ENCODE measurements around the gene OR1S1. TPM values are rescaled to one million over a fixed set of nuclear protein-coding genes. Genes with fewer than 3 reads are reported as not detected.

OR1S1 gene
- total RNA-seq, 1 experiment from 2014 or later: not detected

GRCh38 chr11:58192229-58192628 lies 20.3 kb upstream of the OR1S1 start:
- H3K36me3 Mint-ChIP-seq (ENCODE audit: insufficient read depth, unreplicated experiment): peaks cover 6% of the 10 kb centered on the region
- ChIA-PET POLR2A (interaction anchor here (0.5 kb wide), 1 partner anchor 395 kb away, joined by 5 read pairs; no protein-coding TSS in a partner anchor), CTCF (interaction anchor here (0.6 kb wide), 1 partner anchor 94 kb away, joined by 4 read pairs; no protein-coding TSS in a partner anchor)

GRCh38 chr11:58193391-58193790 lies 19.1 kb upstream of the OR1S1 start:
- intact Hi-C loops (cut with micrococcal nuclease; ENCODE audit: unreplicated experiment): loop anchor here (1.0 to 2.0 kb wide), 2 partner anchors 61 to 93 kb away; no protein-coding TSS in a partner anchor
- Mint-ChIP-seq H3K27me3 (ENCODE audit: insufficient read depth, unreplicated experiment) (no peaks in the 10 kb centered on the region), H3K4me3 (ENCODE audit: unreplicated experiment) (no peak overlapping the region), H3K27ac (ENCODE audit: unreplicated experiment) (peak overlapping the region; percentile 27), H3K36me3 (ENCODE audit: insufficient read depth, unreplicated experiment) (peaks cover 6% of the 10 kb centered on the region), H3K9me3 (ENCODE audit: unreplicated experiment) (peaks cover 44% of the 10 kb centered on the region), H3K4me1 (ENCODE audit: low read depth, unreplicated experiment) (peaks cover 37% of the 10 kb centered on the region)
- peak; percentile 32 to 47 for DNase-seq
- Histone ChIP-seq H3K9me3 (peaks cover 8% of the 10 kb centered on the region), H3K27me3 (replicated peaks; ENCODE audit: control insufficient read depth, insufficient read depth, low read length) (no peaks in the 10 kb centered on the region), H3K36me3 (ENCODE audit: control insufficient read depth, insufficient read depth, low read length) (no peaks in the 10 kb centered on the region), H3K4me3 (ENCODE audit: low read depth, low read length) (no peak overlapping the region), H3K4me1 (peaks cover 44% of the 10 kb centered on the region)
- TF ChIP-seq CTCF (IDR thresholded peaks at IDR 0.05; ENCODE audit: insufficient read depth in 1 of 2, low read depth in 1 of 2, low read length in 1 of 2, severe bottlenecking in 1 of 2, unreplicated experiment in 1 of 2): no peak
- no TSS peak for BruUV-seq (replicated peaks)
- POLR2A ChIA-PET: no interaction called here
- CTCF ChIA-PET: no interaction called here

More at GRCh38 chr11:58192229-58192628, 20.3 kb upstream of the OR1S1 start:
- no peak for TF ChIP-seq CTCF (IDR thresholded peaks at IDR 0.05; ENCODE audit: insufficient read depth in 1 of 2, low read depth in 1 of 2, low read length in 1 of 2, severe bottlenecking in 1 of 2, unreplicated experiment in 1 of 2)
- no TSS peak for BruUV-seq (replicated peaks)
- Histone ChIP-seq H3K4me3 (ENCODE audit: low read depth, low read length) (no peak overlapping the region), H3K27me3 (replicated peaks; ENCODE audit: control insufficient read depth, insufficient read depth, low read length) (no peaks in the 10 kb centered on the region), H3K9me3 (peaks cover 4% of the 10 kb centered on the region; the same call in 1 of the 2 replicates), H3K4me1 (peaks cover 44% of the 10 kb centered on the region), H3K36me3 (ENCODE audit: control insufficient read depth, insufficient read depth, low read length) (no peaks in the 10 kb centered on the region)
- H3K4me3 Mint-ChIP-seq (ENCODE audit: unreplicated experiment): peak overlapping the region; percentile 27
- no peaks in the 10 kb centered on the region for H3K27me3 Mint-ChIP-seq (ENCODE audit: insufficient read depth, unreplicated experiment)
- peaks cover 34% of the 10 kb centered on the region for H3K9me3 Mint-ChIP-seq (ENCODE audit: unreplicated experiment)
- DNase-seq: peak; percentile 71 to 87
- intact Hi-C loops (cut with micrococcal nuclease; ENCODE audit: unreplicated experiment): loop anchor here (1.0 to 2.0 kb wide), 2 partner anchors 27 to 59 kb away; no protein-coding TSS in a partner anchor
- peak overlapping the region; percentile 83 for H3K27ac Mint-ChIP-seq (ENCODE audit: unreplicated experiment)
- peaks cover 37% of the 10 kb centered on the region for H3K4me1 Mint-ChIP-seq (ENCODE audit: low read depth, unreplicated experiment)

GRCh38 chr11:58195939-58196338 lies 16.6 kb upstream of the OR1S1 start:
- Histone ChIP-seq H3K36me3 (ENCODE audit: control insufficient read depth, insufficient read depth, low read length) (no peaks in the 10 kb centered on the region), H3K27me3 (replicated peaks; ENCODE audit: control insufficient read depth, insufficient read depth, low read length) (no peaks in the 10 kb centered on the region), H3K4me3 (ENCODE audit: low read depth, low read length) (no peak overlapping the region), H3K9me3 (peaks cover 8% of the 10 kb centered on the region), H3K4me1 (peaks cover 33% of the 10 kb centered on the region)
- no peak overlapping the region for H3K4me3 Mint-ChIP-seq (ENCODE audit: unreplicated experiment)
- H3K9me3 Mint-ChIP-seq (ENCODE audit: unreplicated experiment): peaks cover 38% of the 10 kb centered on the region
- POLR2A ChIA-PET: no interaction called here
- peaks cover 36% of the 10 kb centered on the region for H3K4me1 Mint-ChIP-seq (ENCODE audit: low read depth, unreplicated experiment)
- intact Hi-C loops (cut with micrococcal nuclease; ENCODE audit: unreplicated experiment): no loop called here
- peaks cover under 1% of the 10 kb centered on the region for H3K36me3 Mint-ChIP-seq (ENCODE audit: insufficient read depth, unreplicated experiment)
- H3K27me3 Mint-ChIP-seq (ENCODE audit: insufficient read depth, unreplicated experiment): no peaks in the 10 kb centered on the region
- TF ChIP-seq CTCF (IDR thresholded peaks at IDR 0.05; ENCODE audit: insufficient read depth in 1 of 2, low read depth in 1 of 2, low read length in 1 of 2, severe bottlenecking in 1 of 2, unreplicated experiment in 1 of 2): no peak
- BruUV-seq (replicated peaks): no TSS peak
- CTCF ChIA-PET: no interaction called here
- DNase-seq: no peak
- H3K27ac Mint-ChIP-seq (ENCODE audit: unreplicated experiment): no peak overlapping the region
